Uterus (tissue), 2 donors: ENCODE measurements around the gene MRNIP.

ENCODE experiments used
- POLR2A ChIP-seq, 2 donors: fragments of 450-650 bp; IDR thresholded peaks; one replicate each; pipeline ENCODE4 v1.6.1; 2016; ENCODE audit warnings: antibody characterized with exemption in 2 of 2, mild to moderate bottlenecking in 1 of 2, moderate library complexity in 1 of 2
- TF ChIP-seq, protein P1 (sequence below), 4 experiments: fragments of 200-600 bp in 2 of 4; fragments of 450-650 bp in 2 of 4; sonication (generic) in 2 of 4; IDR thresholded peaks; one replicate each; pipeline ENCODE4 v1.5.1; 2016 to 2019; ENCODE audit warnings: antibody characterized with exemption in 4 of 4, mild to moderate bottlenecking in 2 of 4, moderate library complexity in 1 of 4

DNA sequence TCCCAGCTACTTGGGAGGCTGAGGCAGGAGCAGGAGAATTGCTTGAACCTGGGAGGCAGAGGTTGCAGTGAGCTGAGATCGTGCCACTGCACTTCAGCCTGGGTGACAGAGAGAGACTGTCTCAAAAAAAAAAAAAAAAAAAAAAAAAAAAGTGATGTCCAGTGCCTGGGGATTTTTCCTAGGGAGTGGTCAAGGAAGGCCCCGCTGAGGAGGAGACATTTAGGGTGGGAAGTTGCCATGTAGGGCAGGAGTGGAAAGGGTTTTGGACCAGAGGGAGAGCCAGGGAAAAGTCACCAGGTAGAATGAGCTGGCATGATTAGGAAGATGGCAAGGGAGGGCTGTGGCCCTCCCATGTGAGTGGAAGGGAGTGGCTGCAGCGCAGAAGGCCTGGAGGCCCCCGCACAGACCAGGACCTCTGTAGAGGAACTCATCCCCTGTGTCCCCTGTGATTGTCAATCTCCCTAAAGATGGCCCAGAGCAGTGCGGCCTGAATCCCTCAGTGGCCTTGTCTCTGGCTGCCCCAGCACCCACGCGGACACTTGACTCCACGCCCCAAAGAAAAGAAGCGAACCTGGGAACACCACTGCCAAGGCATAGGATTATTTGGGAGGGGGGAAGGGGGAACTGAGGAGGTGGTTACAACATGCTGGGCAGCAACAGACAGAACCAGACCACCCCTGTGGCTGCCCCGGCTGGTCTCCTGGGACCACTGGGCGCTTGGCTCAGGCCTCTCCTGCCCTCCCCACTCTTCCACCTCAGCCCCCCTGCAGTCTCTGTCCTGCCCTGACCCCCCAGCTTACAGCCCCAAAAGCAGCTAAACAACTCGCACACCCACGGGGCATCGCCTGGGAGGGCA lies 40.5 kb downstream of the MRNIP start:
- TF ChIP-seq, protein P1, sequence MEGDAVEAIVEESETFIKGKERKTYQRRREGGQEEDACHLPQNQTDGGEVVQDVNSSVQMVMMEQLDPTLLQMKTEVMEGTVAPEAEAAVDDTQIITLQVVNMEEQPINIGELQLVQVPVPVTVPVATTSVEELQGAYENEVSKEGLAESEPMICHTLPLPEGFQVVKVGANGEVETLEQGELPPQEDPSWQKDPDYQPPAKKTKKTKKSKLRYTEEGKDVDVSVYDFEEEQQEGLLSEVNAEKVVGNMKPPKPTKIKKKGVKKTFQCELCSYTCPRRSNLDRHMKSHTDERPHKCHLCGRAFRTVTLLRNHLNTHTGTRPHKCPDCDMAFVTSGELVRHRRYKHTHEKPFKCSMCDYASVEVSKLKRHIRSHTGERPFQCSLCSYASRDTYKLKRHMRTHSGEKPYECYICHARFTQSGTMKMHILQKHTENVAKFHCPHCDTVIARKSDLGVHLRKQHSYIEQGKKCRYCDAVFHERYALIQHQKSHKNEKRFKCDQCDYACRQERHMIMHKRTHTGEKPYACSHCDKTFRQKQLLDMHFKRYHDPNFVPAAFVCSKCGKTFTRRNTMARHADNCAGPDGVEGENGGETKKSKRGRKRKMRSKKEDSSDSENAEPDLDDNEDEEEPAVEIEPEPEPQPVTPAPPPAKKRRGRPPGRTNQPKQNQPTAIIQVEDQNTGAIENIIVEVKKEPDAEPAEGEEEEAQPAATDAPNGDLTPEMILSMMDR (IDR thresholded peaks at IDR 0.05) = no peak
- TF ChIP-seq POLR2A (IDR thresholded peaks at IDR 0.05) = no peak
